ENCODE data around the gene GAS7.

Gene GAS7

DNA sequence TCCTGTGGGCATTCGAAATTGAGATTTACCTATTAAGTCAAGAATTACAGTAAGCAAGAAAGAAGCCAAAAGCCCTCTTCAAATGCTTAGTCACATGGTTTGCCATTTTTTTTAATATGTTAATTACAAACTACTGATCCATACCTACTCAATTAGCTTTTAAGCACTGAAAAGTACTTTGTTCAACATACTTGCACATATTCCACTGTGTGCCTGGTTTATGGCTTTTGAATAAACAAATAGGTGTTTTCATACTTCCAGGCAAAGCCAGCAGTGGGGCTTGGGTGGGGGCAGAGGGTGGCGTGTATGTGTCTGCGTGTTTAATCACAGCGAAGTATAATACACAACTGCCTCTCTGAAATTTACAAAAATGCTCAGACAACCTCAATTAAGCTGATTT is 51.4 kb downstream of the GAS7 start:
- DNase-seq (ENCODE audit: low read depth in 2 of 2) = no peak
- TF ChIP-seq, protein P1, sequence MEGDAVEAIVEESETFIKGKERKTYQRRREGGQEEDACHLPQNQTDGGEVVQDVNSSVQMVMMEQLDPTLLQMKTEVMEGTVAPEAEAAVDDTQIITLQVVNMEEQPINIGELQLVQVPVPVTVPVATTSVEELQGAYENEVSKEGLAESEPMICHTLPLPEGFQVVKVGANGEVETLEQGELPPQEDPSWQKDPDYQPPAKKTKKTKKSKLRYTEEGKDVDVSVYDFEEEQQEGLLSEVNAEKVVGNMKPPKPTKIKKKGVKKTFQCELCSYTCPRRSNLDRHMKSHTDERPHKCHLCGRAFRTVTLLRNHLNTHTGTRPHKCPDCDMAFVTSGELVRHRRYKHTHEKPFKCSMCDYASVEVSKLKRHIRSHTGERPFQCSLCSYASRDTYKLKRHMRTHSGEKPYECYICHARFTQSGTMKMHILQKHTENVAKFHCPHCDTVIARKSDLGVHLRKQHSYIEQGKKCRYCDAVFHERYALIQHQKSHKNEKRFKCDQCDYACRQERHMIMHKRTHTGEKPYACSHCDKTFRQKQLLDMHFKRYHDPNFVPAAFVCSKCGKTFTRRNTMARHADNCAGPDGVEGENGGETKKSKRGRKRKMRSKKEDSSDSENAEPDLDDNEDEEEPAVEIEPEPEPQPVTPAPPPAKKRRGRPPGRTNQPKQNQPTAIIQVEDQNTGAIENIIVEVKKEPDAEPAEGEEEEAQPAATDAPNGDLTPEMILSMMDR (IDR thresholded peaks at IDR 0.05; ENCODE audit: low read depth, low read length) = no peak
- H3K4me3 ChIP-seq (replicated peaks in 1 of 2; ENCODE audit: low read depth in 2 of 2, low read length in 2 of 2) = no peak overlapping the region

DNA sequence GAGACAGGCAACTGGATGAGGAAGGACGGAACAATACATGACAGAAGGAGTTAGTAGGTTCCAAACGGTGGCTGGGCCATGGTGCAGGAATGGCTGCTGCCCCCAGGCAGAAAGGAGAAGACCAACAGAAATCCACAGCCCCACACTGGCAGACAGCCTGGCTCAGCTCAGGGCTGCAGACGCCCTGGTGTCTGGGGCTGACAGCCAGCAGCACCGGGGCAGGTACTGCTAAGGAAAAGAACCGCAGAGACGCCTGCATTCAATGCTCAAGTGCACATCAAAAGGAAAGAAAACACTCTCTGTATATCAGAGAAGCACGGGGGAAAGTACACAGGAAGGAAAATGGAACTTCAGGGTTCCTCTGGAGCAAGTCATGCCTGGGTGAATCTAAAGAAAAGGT is 53.4 kb downstream of the GAS7 start:
- H3K4me3 ChIP-seq (replicated peaks in 1 of 2; ENCODE audit: low read depth in 2 of 2, low read length in 2 of 2) = no peak overlapping the region
- TF ChIP-seq, protein P1 (IDR thresholded peaks at IDR 0.05; ENCODE audit: low read depth, low read length) = no peak
- no peak for DNase-seq (ENCODE audit: low read depth in 2 of 2)

DNA sequence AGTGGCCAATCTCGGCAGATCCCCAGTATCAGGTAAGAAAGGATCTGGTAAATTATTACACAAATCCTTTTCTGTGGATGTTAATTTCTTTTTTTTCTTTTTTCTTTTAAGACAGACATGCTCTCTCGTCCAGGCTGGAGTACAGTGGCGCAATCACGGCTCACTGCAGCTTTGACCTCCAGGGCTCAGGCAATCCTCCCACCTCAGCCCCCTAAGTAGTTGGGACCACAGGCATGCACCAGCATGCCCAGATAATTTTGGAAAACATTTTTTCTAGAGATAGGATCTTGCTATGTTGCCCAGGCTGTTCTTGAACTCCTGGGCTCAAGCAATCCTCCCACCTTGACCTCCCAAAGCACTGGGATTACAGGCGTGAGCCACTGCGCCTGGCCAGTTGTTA is 54.0 kb downstream of the GAS7 start:
- TF ChIP-seq, protein P1 (IDR thresholded peaks at IDR 0.05; ENCODE audit: low read depth, low read length) = no peak
- no peak overlapping the region for H3K4me3 ChIP-seq (replicated peaks in 1 of 2; ENCODE audit: low read depth in 2 of 2, low read length in 2 of 2)
- DNase-seq (ENCODE audit: low read depth in 2 of 2) = no peak

DNA sequence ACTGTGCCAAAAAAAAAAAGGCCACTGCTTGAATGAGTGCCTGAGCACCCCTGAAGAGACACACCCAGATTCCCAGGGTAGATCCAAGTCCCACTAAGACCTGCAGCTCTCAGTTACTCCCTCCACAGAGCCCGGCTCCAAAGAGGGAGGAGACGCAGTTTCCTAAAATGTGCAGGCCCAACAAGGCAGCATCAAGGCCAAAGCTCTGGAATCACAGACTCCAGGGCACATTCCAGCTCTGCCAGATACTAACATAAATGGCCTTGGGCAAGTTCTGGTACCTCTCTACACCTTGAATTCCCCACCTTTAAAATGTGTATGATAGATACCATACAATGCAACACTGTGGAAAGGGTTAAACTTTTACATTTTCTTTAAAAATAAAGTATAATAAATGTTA is 57.0 kb downstream of the GAS7 start:
- no peak overlapping the region for H3K4me3 ChIP-seq (replicated peaks in 1 of 2; ENCODE audit: low read depth in 2 of 2, low read length in 2 of 2)
- TF ChIP-seq, protein P1 (IDR thresholded peaks at IDR 0.05; ENCODE audit: low read depth, low read length) = no peak
- DNase-seq (ENCODE audit: low read depth in 2 of 2) = no peak

DNA sequence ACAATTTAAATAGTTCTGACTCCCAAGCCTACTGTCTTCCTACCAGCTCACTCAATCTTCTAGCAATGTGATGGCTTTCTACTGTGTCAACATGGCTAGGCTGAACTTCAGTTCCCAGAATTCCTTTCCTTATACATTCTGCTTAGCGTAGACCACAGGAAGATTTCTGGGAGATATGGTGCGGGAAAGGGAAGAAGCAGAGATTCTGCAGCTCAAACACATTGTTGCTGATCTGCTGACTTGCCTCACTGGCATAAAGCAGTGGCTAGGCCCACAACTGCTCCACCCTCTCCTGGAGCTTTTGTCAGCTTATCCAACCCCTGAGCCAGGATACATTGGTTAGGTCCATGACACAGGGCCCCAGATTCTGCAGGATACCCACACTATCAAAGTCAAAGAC is 58.8 kb downstream of the GAS7 start:
- no peak for DNase-seq (ENCODE audit: low read depth in 2 of 2)
- TF ChIP-seq, protein P1 (IDR thresholded peaks at IDR 0.05; ENCODE audit: low read depth, low read length) = no peak

DNA sequence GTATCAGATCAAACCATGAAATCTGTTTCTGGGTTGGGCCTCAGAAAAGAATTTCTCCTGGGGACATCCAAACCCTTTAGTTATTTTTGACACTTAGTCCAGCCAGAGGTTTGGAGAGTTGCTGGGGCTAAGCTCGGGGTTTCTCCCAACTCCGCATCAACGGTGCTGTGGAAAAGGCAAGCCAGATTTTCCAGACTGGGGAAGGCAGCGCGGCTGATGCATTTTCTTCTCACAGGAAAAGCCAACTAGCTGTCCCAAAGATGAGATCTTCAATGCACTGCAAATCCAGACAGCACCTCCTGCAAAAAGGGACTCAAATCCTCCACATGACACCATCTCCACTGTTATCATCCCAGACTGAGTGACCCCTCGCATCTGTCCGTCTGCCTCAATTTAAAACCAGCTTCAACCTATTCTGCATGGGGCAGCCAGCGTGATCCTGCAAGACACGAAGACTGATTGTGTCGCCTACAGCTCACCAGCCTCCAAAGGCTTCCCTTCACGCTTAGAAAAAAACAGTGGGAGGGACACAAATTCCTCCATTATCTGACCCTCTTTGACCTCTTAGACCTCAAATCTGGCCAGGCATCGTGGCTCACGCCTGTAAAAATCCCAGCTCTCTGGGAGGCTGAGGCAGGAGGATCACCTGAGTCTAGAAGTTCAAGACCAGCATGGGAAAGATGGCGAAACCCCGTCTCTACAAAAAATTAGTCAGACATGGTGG is 62.0 kb downstream of the GAS7 start:
- H3K4me3 ChIP-seq (replicated peaks in 1 of 2; ENCODE audit: low read depth in 2 of 2, low read length in 2 of 2) = no peak overlapping the region
- TF ChIP-seq, protein P1 (IDR thresholded peaks at IDR 0.05; ENCODE audit: low read depth, low read length) = no peak
- no peak for DNase-seq (ENCODE audit: low read depth in 2 of 2)

More for the DNA sequence above, 58.8 kb downstream of the GAS7 start:
- no peak overlapping the region for H3K4me3 ChIP-seq (replicated peaks in 1 of 2; ENCODE audit: low read depth in 2 of 2, low read length in 2 of 2)
